OCI-LY7 (cell line): ENCODE measurements around the gene SLX4IP.

ENCODE experiments used
- CTCF ChIP-seq: fragments of 200-600 bp; sonication (generic); conservative IDR thresholded peaks from 2 replicates; pipeline ENCODE4 v1.5.1; 2014; ENCODE audit warnings: mild to moderate bottlenecking, antibody characterized with exemption, low read length, moderate library complexity, mixed read lengths
- EZH2phosphoT487 ChIP-seq: fragments of 200-600 bp; sonication (generic); IDR thresholded peaks from 2 replicates; pipeline ENCODE4 v1.6.1; 2018; ENCODE audit warnings: low read depth, borderline replicate concordance, mild to moderate bottlenecking, mixed run types, antibody characterized with exemption, low read length, moderate library complexity, mixed read lengths

DNA sequence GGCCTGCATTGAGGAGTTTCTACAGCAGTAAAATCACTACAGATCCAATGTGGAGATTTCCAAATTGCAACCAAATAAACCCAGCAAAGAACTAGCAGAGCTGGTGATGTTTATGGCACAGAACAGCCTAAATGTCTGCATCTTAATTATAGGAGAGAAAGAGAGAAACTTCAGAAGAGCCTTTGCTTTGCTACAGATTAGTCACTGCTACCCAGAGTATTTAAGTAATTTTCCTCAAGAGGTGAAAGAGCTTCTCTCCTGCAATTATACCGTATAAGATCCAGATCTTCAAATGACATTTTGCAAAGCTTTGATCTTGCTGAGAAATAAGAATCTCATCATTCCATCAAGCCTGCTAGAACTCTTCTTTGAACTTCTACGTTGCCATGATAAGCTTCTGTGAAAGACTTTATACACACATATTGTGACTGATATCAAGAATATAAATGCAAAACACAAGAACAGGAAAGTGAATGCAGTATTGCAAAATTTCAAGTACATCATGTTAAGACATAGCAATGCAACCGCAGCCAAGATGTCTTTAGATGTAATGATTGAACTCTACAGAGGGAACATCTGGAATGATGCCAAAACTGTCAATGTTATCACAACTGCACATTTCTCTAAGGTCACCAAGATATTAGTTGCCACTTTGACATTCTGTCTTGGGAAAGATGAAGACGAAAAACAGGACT is 49.1 kb upstream of the SLX4IP start:
- TF ChIP-seq CTCF: no peak
- TF ChIP-seq EZH2phosphoT487: no peak
